GM13977 (cell line): ENCODE measurements around the gene MX2.

ENCODE experiments used
- DNase-seq: peaks from one replicate; pipeline ENCODE4 v3.0.0; 2012; ENCODE audit warnings: low spot score
- in situ Hi-C: fragments of 300-500 bp; cut with MboI; formaldehyde crosslinking; loops from one replicate; pipeline ENCODE4 v1.12.0; 2022; ENCODE audit warnings: low sequenced_read_pairs, low pct_unique_long_range_greater_than_20kb, mixed read lengths, inconsistent platforms; ENCODE audit not compliant: unreplicated experiment
- TF ChIP-seq, protein P1 (sequence below): IDR thresholded peaks from 2 replicates; pipeline ENCODE4 v1.5.1; 2012; ENCODE audit warnings: mild to moderate bottlenecking, control low read depth; ENCODE audit not compliant: insufficient read depth; ENCODE audit errors: extremely low read depth, missing control alignments

The MX2 gene

DNA sequence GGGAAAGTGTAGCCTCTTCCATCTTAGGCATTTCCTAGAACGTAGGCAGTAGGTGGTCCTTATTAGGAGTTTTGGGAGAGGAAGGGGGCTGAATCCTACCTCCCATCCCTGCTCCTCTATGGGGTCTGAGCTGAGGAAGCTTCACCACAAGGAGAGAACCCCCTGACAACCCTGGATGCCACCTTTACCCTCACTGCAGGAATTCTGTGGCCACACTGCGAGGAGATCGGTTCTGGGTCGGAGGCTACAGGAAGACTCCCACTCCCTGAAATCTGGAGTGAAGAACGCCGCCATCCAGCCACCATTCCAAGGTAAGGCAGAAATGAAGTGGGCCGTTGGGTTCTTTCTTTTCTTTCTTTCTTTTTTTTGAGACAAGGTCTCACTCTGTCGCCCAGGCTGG lies 65.7 kb downstream of the MX2 start:
- in situ Hi-C loops, result no loop called here
- TF ChIP-seq, protein P1, sequence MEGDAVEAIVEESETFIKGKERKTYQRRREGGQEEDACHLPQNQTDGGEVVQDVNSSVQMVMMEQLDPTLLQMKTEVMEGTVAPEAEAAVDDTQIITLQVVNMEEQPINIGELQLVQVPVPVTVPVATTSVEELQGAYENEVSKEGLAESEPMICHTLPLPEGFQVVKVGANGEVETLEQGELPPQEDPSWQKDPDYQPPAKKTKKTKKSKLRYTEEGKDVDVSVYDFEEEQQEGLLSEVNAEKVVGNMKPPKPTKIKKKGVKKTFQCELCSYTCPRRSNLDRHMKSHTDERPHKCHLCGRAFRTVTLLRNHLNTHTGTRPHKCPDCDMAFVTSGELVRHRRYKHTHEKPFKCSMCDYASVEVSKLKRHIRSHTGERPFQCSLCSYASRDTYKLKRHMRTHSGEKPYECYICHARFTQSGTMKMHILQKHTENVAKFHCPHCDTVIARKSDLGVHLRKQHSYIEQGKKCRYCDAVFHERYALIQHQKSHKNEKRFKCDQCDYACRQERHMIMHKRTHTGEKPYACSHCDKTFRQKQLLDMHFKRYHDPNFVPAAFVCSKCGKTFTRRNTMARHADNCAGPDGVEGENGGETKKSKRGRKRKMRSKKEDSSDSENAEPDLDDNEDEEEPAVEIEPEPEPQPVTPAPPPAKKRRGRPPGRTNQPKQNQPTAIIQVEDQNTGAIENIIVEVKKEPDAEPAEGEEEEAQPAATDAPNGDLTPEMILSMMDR, result no peak
- no peak for DNase-seq

DNA sequence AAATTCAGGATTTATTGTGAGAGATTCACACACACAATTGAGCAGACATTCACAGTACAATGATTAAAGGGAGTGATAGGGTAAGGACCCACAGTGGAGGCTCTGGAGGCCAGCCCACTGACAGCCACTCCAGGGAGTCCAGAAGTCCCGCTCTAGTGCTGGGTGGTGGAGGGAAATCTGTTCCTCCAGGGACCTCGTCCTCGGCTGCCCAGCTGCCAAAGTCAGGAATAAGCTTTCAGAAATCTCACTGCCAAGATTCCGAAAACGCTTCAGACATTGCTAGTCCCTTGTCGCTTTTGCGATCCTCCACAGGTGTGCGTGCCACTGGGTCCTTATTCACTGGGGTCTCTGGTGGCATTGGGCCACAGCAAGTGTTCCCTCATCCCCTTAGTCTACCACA lies 66.5 kb downstream of the MX2 start:
- TF ChIP-seq, protein P1, result no peak
- in situ Hi-C loops, result no loop called here

DNA sequence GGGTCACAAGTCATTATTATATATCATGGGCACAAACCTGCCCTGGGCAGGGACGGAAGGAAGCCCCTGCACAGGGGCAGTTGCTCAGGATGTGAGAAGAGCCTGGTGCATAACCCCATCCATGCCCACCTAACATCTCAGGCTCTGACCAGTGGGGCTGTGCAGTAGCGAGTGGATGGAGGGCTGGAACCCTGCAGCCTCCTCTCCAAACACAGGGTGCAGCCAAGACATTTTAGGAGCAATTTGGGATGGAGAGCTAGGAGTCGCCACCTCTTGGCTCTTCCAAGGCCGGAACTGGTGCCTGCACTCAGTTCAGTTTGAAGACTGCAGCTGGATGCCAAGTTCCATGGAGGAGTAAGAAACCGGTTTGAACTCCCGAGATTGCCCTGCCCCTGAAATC lies 67.0 kb downstream of the MX2 start:
- in situ Hi-C loops, result no loop called here
- TF ChIP-seq, protein P1, result no peak
- DNase-seq, result no peak

More for the DNA sequence above, 66.5 kb downstream of the MX2 start:
- no peak for DNase-seq

DNA sequence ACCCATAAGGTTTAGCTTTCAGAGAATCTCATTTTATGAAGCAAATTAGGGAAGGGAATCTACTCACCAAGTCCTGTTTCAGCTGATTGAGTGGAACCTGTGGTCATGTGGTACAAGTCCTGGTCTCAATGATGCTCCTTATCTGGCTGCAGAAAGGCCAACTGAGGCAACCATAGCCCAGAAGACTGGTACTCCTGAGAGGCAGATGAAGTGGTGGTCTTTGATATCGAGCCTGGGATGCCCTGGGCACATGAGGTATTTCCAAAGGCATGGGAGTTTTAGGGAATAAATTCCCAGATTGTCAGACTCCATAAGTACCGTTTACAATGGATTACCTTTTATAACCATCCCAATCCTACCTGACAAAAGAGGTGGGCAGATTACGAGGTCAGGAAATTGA lies 67.5 kb downstream of the MX2 start:
- TF ChIP-seq, protein P1, result no peak
- in situ Hi-C loops, result no loop called here
- DNase-seq, result no peak

DNA sequence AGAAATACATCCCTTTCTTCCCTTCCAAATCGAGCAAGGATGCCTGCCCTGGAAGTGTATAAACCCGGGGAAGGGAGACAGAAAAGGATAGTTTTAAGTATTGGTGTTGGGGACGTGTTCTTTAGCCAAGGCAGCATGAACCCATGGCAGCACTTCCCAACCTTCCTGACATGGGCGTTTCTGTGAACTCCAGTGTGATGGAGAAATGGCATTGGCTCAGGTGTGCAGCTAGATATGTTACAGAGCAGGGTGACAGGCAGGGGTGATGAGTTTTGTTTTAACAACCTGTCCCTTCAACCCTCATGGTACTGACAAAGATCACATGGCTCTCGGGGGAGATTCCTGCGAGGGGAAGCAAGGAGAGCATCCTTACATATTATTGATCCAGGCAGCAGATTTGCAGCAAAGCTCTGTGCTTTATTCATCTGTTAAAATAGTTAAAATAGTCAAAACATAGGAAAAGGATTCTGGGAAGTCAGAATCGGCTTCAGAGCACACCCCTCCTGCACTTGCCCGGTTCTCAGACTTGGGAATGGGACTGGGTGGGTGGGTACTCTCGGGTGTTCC lies 68.2 kb downstream of the MX2 start:
- TF ChIP-seq, protein P1, result no peak
- DNase-seq, result no peak
- in situ Hi-C loops, result no loop called here

DNA sequence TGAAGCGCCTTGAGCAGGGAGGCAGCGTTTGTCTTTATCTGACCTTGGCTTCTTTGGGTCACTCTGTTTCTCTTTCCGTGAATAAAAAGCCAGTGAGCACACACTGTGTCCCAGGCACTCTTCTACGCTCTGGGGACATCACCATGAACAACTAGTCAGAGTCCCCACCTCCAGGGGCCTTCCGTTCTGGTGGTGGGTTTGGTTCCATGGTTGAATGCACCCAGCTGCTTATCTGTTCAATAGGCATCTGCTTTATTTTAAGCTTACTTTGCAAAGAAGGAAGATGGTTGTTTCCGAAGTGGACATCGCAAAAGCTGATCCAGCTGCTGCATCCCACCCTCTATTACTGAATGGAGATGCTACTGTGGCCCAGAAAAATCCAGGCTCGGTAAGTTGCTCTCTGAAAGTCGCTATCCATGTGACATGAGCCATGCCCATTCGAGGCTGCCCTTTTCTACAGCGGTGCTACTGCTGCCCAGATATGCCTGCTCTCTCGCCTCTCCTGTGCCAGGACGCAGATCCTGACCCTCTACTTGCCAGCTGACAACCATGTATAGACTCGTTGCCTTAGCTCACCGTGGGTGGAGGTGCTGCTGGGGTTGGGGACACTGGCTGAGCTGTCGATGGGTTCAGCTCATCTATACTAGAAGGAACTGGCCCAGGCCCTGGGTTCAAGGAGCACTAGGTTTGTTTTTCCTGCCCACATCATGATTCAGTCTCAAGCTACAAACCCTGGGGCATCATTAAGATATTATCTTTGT lies 70.1 kb downstream of the MX2 start:
- peak; percentile 80 for DNase-seq
- in situ Hi-C loops, result no loop called here
- TF ChIP-seq, protein P1, result no peak
